Spleen (tissue), 13 donors: ENCODE results near the gene KIF23. TPM values are rescaled to one million over a fixed set of nuclear protein-coding genes. Genes with fewer than 3 reads are reported as not detected.
A peak's percentile ranks its signal among the peaks of the same experiment; 100 is the strongest.

ENCODE experiments used
- DNase-seq: peaks from one replicate; pipeline ENCODE4 v3.0.0-alpha.2; 2020
- H3K27ac ChIP-seq, 8 donors: fragments of 200-600 bp; sonication (generic) in 7 of 8; 1 replicate in 4 of 8; 2 replicates in 4 of 8; pipeline versions ENCODE4 v1.5.0 to v1.8.0; 2016 to 2021; ENCODE audit warnings: inconsistent platforms in 4 of 8, mild to moderate bottlenecking in 4 of 8, moderate library complexity in 1 of 8
- H3K27me3 ChIP-seq, 7 donors: fragments of 200-600 bp; sonication (generic) in 6 of 7; replicated peaks in 1 of 7; 1 replicate in 4 of 7; 2 replicates in 3 of 7; pipeline versions ENCODE4 v1.5.0 to v1.8.0; 2016 to 2021; ENCODE audit warnings: inconsistent platforms in 3 of 7, mild to moderate bottlenecking in 1 of 7
- H3K36me3 ChIP-seq, 6 donors: fragments of 200-600 bp; sonication (generic) in 5 of 6; 1 replicate in 4 of 6; 2 replicates in 2 of 6; pipeline versions ENCODE4 v1.5.0 to v1.8.0; 2016 to 2021; ENCODE audit warnings: inconsistent platforms in 2 of 6
- H3K4me1 ChIP-seq, 6 donors: fragments of 200-600 bp; sonication (generic) in 5 of 6; 1 replicate in 3 of 6; 2 replicates in 3 of 6; pipeline versions ENCODE4 v1.5.0 to v1.8.0; 2016 to 2021; ENCODE audit warnings: inconsistent platforms in 3 of 6
- H3K4me3 ChIP-seq, 8 donors: fragments of 200-600 bp; sonication (generic) in 7 of 8; 1 replicate in 4 of 8; 2 replicates in 4 of 8; pipeline versions ENCODE4 v1.5.0 to v1.8.0; 2016 to 2021; ENCODE audit warnings: inconsistent platforms in 4 of 8, mild to moderate bottlenecking in 4 of 8, moderate library complexity in 2 of 8
- H3K9me3 ChIP-seq, 8 donors: fragments of 200-600 bp; sonication (generic) in 7 of 8; 1 replicate in 4 of 8; 2 replicates in 4 of 8; pipeline versions ENCODE4 v1.5.0 to v1.8.0; 2016 to 2021; ENCODE audit warnings: inconsistent platforms in 4 of 8
- CTCF ChIP-seq, 11 experiments: fragments of 200-600 bp in 7 of 11; fragments of 450-650 bp in 4 of 11; sonication (generic) in 4 of 11; IDR thresholded peaks in 8 of 11; conservative IDR thresholded peaks in 3 of 11; 1 replicate in 7 of 11; 2 replicates in 4 of 11; pipeline versions ENCODE4 v1.4.0 to v1.8.0; 2016 to 2021; ENCODE audit warnings: antibody characterized with exemption in 11 of 11, inconsistent platforms in 4 of 11, mild to moderate bottlenecking in 1 of 11
- POLR2A ChIP-seq, 3 donors: fragments of 450-650 bp; IDR thresholded peaks; one replicate each; pipeline ENCODE4 v1.5.1; 2017; ENCODE audit warnings: antibody characterized with exemption in 3 of 3, mild to moderate bottlenecking in 1 of 3
- POLR2AphosphoS5 ChIP-seq, 3 donors: sonication (generic); formaldehyde crosslinking; IDR thresholded peaks; one replicate each; pipeline ENCODE4 v1.5.1; 2017; ENCODE audit warnings: antibody characterized with exemption in 3 of 3
- WGBS, 5 donors: extraction: QIAGEN DNeasy Blood & Tissue Kit in 3 of 5; methylation state at CpG; one replicate each; pipeline versions ENCODE4 v1.1.5 to v1.1.7; 2013 to 2018; 5-methylcytosine and 5-hydroxymethylcytosine counted together
- intact Hi-C: fragments of 100-400 bp; cut with DNase I; formaldehyde crosslinking; loops from one replicate; pipeline ENCODE4 v1.15.0; 2023; ENCODE audit warnings: low total_unique reads
- long read RNA-seq, 2 donors: transcript quantifications; one replicate each; lab custom pipeline, GENCODE V29; 2026
- polyA plus RNA-seq, 3 donors: library from polyadenylated mRNA; stranded (reverse); fragments of 200-250 nt; gene quantifications; one replicate each; pipeline ENCODE4 v1.2.1, GENCODE V29; 2013
- total RNA-seq, 7 donors: library from RNA; depleted of rRNA in 3 of 7; stranded (reverse); fragments of >200 nt in 3 of 7; fragmentation: NEBNext Ultra II Directional in 4 of 7; extraction: Animal tissue kit (Norgen Biotek cat#: 25700) in 4 of 7; gene quantifications; one replicate each; pipeline versions ENCODE4 v1.1.0 to v1.2.1, GENCODE V29; 2016 to 2021
- donor health status: healthy with polysubstance abuse.
- donor health status: DM: no; HTN: no; CAD: no; lungs with moderate emphysema.
- donor health status: DM: no; HTN: no; CAD: no.
- donor health status: Bipolar disorder and iron deficiency.
- donor health status: healthy.
- donor health status: DM: no; HTN: no; CAD: no.
- donor health status: DM: yes; HTN: yes; CAD: no.

The KIF23 gene
- total RNA-seq (1 to 10 TPM; 1.6 to 9.2 (median 6.5) TPM), polyA plus RNA-seq (1 to 10 TPM in 2 of 3 donors, under 1 TPM in 1; 0.89 to 3.1 (median 2.4) TPM)
- long read RNA-seq, donor 1, partial matches to known transcripts: 0 of 3 reads
- long read RNA-seq, donor 1, other reads (novel, unspliced or antisense): 0 of 3 reads
- long read RNA-seq, donor 2, partial matches to known transcripts: 0 of 2 reads
- long read RNA-seq, donor 2, other reads (novel, unspliced or antisense): 0 of 2 reads

GRCh38 chr15:69413822-69414700 is at the start of gene KIF23:
Gene KIF23, plus strand, starts transcription at chr15:69414349. Its CDS starts 117 bp downstream, at chr15:69414466.
- no peaks in the 10 kb centered on the region for H3K9me3 ChIP-seq
- H3K4me3 ChIP-seq: peak within 1 kb of the TSS; percentile 65 to 100 (median 94)
- TF ChIP-seq CTCF (IDR thresholded peaks at IDR 0.05 in 8 of 11, conservative IDR thresholded peaks at IDR 0.05 in 3 of 11) (peak in 1 of 11 experiments; percentile 17), POLR2AphosphoS5 (IDR thresholded peaks at IDR 0.05) (peak; percentile 51 to 85 (median 71)), POLR2A (IDR thresholded peaks at IDR 0.05) (no peak)
- H3K27ac ChIP-seq: peak within 1 kb of the TSS in 7 of 8 donors; percentile 10 to 76 (median 31)
- peaks cover 0 to 8% (median 0%) of the 10 kb centered on the region in 7 donors for H3K27me3 ChIP-seq
- peaks cover 0 to 4% (median 0%) of the 10 kb centered on the region in 6 donors for H3K36me3 ChIP-seq
- peak; percentile 98 for DNase-seq
- WGBS, 5 donors: 2 to 4% (median 2%) methylated on average over 40 to 78 of the region's 78 CpGs
- intact Hi-C loops: no loop called here
- peaks cover 0 to 30% (median 19%) of the 10 kb centered on the region in 6 donors for H3K4me1 ChIP-seq

- Histone ChIP-seq H3K27me3 (no peaks in the 10 kb centered on the region), H3K36me3 (no peaks in the 10 kb centered on the region), H3K9me3 (peaks cover 0 to 3% (median 0%) of the 10 kb centered on the region in 8 donors), H3K27ac (no peak overlapping the region), H3K4me3 (no peak overlapping the region), H3K4me1 (no peaks in the 10 kb centered on the region)
- no peak for TF ChIP-seq CTCF (IDR thresholded peaks at IDR 0.05 in 8 of 11, conservative IDR thresholded peaks at IDR 0.05 in 3 of 11)
- TF ChIP-seq POLR2A (IDR thresholded peaks at IDR 0.05): no peak
- no peak for TF ChIP-seq POLR2AphosphoS5 (IDR thresholded peaks at IDR 0.05)
- 68 to 88% (median 84%) methylated on average over 3 of the region's 3 CpGs for WGBS, 5 donors
- DNase-seq: no peak
- intact Hi-C loops: no loop called here
Observed at GRCh38 chr15:69367236-69367635, 46.9 kb upstream of the KIF23 start.

- Histone ChIP-seq H3K9me3 (peaks cover 0 to 3% (median 0%) of the 10 kb centered on the region in 8 donors), H3K4me3 (no peak overlapping the region)
Observed at GRCh38 chr15:69369631-69370030, 44.5 kb upstream of the KIF23 start.

More at GRCh38 chr15:69369631-69370030, 44.5 kb upstream of the KIF23 start:
- H3K36me3 ChIP-seq: no peaks in the 10 kb centered on the region
- no peak for DNase-seq
- intact Hi-C loops: no loop called here
- 77 to 94% (median 86%) methylated on average over 2 of the region's 2 CpGs for WGBS, 5 donors
- TF ChIP-seq CTCF (IDR thresholded peaks at IDR 0.05 in 8 of 11, conservative IDR thresholded peaks at IDR 0.05 in 3 of 11) (no peak), POLR2A (IDR thresholded peaks at IDR 0.05) (no peak), POLR2AphosphoS5 (IDR thresholded peaks at IDR 0.05) (no peak)
- no peaks in the 10 kb centered on the region for H3K4me1 ChIP-seq
- peaks cover 0 to 8% (median 0%) of the 10 kb centered on the region in 7 donors for H3K27me3 ChIP-seq
- H3K27ac ChIP-seq: no peak overlapping the region
